SJSA1 (cell line): ENCODE measurements around the gene OGFOD3. TPM values are rescaled to one million over a fixed set of nuclear protein-coding genes. Genes with fewer than 3 reads are reported as not detected.
"Not testable (repeated sequence)": the region's sequence is repeated elsewhere in the genome, so short reads cannot be mapped to it uniquely, and the experiment has no call there.

Source experiments
- DNase-seq, 2 experiments: peaks; one replicate each; pipeline ENCODE4 v3.0.0-alpha.2; 2015 to 2020; ENCODE audit warnings: low spot score in 2 of 2, low read depth in 1 of 2
- H3K27ac ChIP-seq: fragments of 250-450 bp; sonication (Bioruptor Pico); 2 replicates; pipeline ENCODE4 v1.5.1; 2020; ENCODE audit warnings: mild to moderate bottlenecking, moderate library complexity
- H3K27me3 ChIP-seq: fragments of 250-450 bp; sonication (Bioruptor Pico); replicated peaks from 2 replicates; pipeline ENCODE4 v1.5.1; 2020; ENCODE audit warnings: mild to moderate bottlenecking, moderate library complexity
- H3K36me3 ChIP-seq: fragments of 250-450 bp; sonication (Bioruptor Pico); 2 replicates; pipeline ENCODE4 v1.5.1; 2020; ENCODE audit warnings: mild to moderate bottlenecking
- H3K4me1 ChIP-seq: fragments of 250-450 bp; sonication (Bioruptor Pico); replicated peaks from 2 replicates; pipeline ENCODE4 v1.6.1; 2021; ENCODE audit warnings: mild to moderate bottlenecking
- H3K4me3 ChIP-seq: fragments of 250-450 bp; sonication (Bioruptor Pico); 2 replicates; pipeline ENCODE4 v1.5.1; 2020; ENCODE audit warnings: mild to moderate bottlenecking
- H3K9me3 ChIP-seq: fragments of 250-450 bp; sonication (Bioruptor Pico); replicated peaks from 2 replicates; pipeline ENCODE4 v1.5.1; 2020; ENCODE audit warnings: mild to moderate bottlenecking
- total RNA-seq: library from RNA; depleted of rRNA; stranded (reverse); fragments of >200 nt; shearing (Covaris generic); gene quantifications from 2 replicates; pipeline ENCODE4 v1.2.3, GENCODE V29; 2014

OGFOD3 gene
- total RNA-seq, 1 experiment from 2014 or later: 87.6 TPM

DNA sequence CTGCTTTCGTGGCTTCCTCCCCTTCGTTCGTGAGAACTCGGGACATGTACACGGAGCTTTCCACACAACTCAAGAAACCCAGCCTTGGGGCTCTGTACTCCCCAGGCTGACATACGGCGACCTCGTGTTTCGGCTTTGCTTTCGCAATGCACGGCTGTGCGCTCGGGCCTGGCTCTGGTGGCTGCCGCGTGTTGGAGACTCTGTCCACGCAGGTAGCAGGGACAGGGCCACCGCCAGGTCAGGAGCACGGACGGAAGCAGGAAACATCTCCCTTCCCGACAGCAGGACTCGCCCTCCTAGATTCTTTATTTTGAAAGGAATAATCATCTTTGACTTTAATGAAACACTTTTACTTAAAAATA is 29.5 kb downstream of the OGFOD3 start:
- Histone ChIP-seq H3K27me3 (no peaks in the 10 kb centered on the region), H3K4me3 (no peak overlapping the region), H3K4me1 (peaks cover 41% of the 10 kb centered on the region), H3K27ac (no peak overlapping the region), H3K36me3 (peaks cover 33% of the 10 kb centered on the region), H3K9me3 (no peaks in the 10 kb centered on the region)
- DNase-seq: no peak

DNA sequence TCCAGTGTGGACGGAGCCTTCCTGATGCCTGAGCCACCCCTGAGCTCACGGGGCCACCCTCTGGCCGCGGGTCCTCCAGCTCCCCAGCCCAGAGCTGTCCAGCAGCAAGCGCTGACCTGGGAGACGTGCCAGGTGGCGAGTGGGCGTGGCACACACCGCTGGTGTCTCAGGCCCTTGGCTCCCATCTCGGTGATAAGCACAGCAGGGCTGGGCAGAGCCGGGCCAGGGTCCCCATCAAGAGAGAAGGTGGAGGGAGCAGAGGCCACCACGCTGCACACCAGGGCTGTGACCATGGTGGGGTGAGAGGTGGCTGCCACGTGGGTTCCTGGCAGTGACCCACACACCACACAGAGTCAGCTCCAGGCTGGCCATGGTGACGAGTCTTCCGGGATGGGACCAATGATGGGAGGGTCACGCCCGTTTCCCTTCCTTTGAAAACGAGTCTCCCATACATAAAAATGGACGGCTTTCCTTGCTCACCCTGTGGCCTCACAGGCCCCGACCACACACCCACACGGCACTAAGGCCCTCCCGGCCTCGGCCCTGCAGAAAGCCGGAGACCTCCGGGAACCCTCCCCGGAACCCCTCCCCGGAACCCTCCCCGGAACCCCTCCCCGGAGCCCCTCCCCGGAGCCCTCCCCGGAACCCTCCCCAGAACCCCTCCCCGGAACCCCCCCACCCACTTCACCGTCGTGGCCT is 30.0 kb downstream of the OGFOD3 start:
- H3K36me3 ChIP-seq: peaks cover 28% of the 10 kb centered on the region
- no peak overlapping the region for H3K4me3 ChIP-seq
- H3K27me3 ChIP-seq: no peaks in the 10 kb centered on the region
- H3K9me3 ChIP-seq: no peaks in the 10 kb centered on the region
- peak in 1 of 2 experiments; percentile 59 for DNase-seq
- peaks cover 41% of the 10 kb centered on the region for H3K4me1 ChIP-seq
- no peak overlapping the region for H3K27ac ChIP-seq

DNA sequence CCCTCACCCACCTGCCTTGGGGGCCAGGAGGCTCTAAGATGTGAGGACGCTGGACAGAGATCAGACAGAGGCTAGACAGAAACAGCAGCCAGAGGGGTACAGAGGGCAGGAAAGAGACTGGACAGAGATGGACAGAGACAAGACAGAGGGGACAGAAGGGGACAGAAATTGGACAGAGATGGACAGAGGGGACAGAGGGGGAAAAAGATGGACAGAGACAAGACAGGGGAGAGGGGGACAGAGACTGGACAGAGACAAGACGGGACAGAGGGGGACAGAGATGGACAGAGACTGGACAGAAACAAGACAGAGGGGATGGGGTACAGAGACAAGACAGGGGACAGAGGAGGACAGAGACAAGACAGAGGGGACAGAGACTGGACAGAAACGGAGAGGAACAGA is 30.7 kb downstream of the OGFOD3 start:
- no peak for DNase-seq
- no peaks in the 10 kb centered on the region for H3K27me3 ChIP-seq
- peaks cover 41% of the 10 kb centered on the region for H3K4me1 ChIP-seq
- H3K4me3 ChIP-seq: no peak overlapping the region
- H3K27ac ChIP-seq: no peak overlapping the region
- no peaks in the 10 kb centered on the region for H3K9me3 ChIP-seq
- peaks cover 21% of the 10 kb centered on the region for H3K36me3 ChIP-seq

- no peak for DNase-seq
- no peaks in the 10 kb centered on the region for H3K27me3 ChIP-seq
- H3K36me3 ChIP-seq: peaks cover 15% of the 10 kb centered on the region
- H3K27ac ChIP-seq: peak overlapping the region; percentile 39
- peaks cover 41% of the 10 kb centered on the region for H3K4me1 ChIP-seq
- no peak overlapping the region for H3K4me3 ChIP-seq
- H3K9me3 ChIP-seq: no peaks in the 10 kb centered on the region
These were observed 31.3 kb downstream of the OGFOD3 start for GRCh38 chr17:82386881-82387704.

DNA sequence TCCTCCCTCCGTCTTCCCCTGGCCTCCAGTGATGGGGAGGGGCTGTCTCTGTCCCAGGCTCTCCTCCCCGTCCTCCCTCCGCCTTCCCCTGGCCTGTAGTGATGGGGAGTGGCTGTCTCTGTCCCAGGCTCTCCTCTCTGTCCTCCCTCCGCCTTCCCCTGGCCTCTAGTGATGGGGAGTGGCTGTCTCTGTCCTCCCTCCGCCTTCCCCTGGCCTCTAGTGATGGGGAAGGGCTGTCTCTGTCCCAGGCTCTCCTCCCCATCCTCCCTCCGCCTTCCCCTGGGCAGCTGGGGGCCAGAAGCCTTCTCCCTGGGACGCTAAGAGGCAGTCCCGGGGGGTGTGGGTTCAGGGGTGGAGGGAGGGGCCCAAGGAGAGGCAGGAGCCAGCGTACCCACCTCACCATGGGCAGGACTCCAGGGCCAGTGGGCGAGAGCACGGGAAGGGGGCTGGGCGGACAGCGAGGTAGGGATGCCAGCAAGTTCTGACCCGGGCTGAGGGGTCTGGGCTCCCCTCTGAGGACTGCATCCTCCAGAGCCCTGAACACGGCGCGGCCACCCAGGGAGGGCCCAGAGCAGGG is 32.0 kb downstream of the OGFOD3 start:
- H3K27me3 ChIP-seq: no peaks in the 10 kb centered on the region
- DNase-seq: peak in 1 of 2 experiments; percentile 62
- no peak overlapping the region for H3K4me3 ChIP-seq
- H3K9me3 ChIP-seq: no peaks in the 10 kb centered on the region
- H3K36me3 ChIP-seq: peaks cover 7% of the 10 kb centered on the region
- peak overlapping the region; percentile 39 for H3K27ac ChIP-seq
- H3K4me1 ChIP-seq: peaks cover 41% of the 10 kb centered on the region

DNA sequence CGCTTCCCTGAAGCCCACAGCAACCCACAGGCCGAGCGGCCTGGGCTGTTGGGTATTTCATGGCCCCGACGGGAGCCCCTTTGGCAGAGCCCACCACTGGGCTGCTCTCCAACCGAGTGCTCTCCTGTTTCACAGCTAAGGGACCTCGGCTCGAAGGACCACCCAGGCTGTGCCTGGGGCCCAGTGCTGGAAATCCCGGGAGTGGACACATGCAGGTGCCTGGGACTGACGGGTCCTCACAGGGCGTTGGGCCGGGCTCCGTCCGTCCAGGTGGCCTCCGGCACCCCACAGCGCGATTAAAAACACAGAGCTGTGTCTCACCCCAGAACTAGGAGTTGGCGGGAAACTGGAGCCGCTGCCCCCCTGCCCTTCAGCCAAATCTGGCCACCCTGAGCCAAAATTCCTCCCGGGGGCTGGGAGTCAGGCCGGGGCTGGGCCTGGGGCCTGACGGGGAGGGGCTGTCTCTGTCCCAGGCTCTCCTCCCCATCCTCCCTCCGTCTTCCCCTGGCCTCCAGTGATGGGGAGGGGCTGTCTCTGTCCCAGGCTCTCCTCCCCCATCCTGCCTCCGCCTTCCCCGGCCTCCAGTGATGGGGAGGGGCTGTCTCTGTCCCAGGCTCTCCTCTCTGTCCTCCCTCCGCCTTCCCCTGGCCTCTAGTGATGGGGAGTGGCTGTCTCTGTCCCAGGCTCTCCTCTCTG is 32.7 kb downstream of the OGFOD3 start:
- H3K9me3 ChIP-seq: no peaks in the 10 kb centered on the region
- 0 out of 2 replicates have a peak, but pooled peaks cover 3% of the 10 kb centered on the region for H3K27me3 ChIP-seq
- H3K36me3 ChIP-seq: peaks cover 3% of the 10 kb centered on the region; the same call in 1 of the 2 replicates
- H3K27ac ChIP-seq: peak overlapping the region; percentile 65
- no peak overlapping the region for H3K4me3 ChIP-seq
- H3K4me1 ChIP-seq: peaks cover 46% of the 10 kb centered on the region
- peak; percentile 80 to 85 for DNase-seq

DNA sequence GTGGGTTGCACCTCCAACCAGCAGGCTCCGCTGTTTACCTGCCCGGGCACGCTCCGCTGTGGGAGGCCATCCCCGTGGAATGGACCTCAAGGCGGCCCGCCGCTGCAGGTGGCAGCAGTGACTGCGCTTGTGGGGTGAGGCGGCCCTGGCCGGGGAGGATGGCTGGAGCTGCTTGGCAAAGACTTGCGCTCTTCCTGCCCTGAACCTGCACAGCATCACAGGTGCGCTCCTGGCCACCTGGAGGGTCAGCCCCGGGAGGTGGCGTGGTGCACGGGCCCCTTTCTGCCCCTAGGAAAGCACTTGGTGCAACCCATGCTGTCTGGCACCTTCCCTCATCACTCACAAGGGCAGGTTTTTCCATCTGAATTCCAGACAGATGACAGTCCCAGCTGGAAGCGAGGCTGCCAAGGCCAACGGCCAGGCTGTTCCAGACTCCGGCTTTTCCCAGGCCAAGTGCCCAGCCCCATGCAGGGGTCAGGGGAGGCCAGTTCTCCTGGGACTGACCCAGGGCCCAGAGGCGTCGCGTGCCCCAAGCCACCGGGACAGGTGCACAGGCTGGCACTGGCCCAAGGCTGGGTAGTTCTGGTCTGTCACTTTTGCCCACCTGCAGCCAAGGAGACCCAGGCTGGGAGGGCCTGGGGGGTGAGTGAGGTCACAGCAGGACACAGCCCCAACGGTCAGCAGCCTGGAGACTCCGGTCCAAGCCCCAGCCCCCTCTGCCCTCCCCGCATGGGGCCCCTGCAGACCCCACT is 33.5 kb downstream of the OGFOD3 start:
- H3K36me3 ChIP-seq: 0 out of 2 replicates have a peak, but pooled peaks cover 3% of the 10 kb centered on the region
- H3K4me1 ChIP-seq: peaks cover 46% of the 10 kb centered on the region
- no peaks in the 10 kb centered on the region for H3K9me3 ChIP-seq
- peak in 1 of 2 experiments; percentile 69 for DNase-seq
- H3K27me3 ChIP-seq: peaks cover 10% of the 10 kb centered on the region; the same call in 1 of the 2 replicates
- H3K27ac ChIP-seq: peak overlapping the region; percentile 65
- no peak overlapping the region for H3K4me3 ChIP-seq

GRCh38 chr17:82384051-82384729 is 34.2 kb downstream of the OGFOD3 start:
- Histone ChIP-seq H3K9me3 (no peaks in the 10 kb centered on the region), H3K36me3 (0 out of 2 replicates have a peak, but pooled peaks cover 3% of the 10 kb centered on the region), H3K27ac (no peak overlapping the region), H3K4me1 (peaks cover 46% of the 10 kb centered on the region), H3K27me3 (peaks cover 13% of the 10 kb centered on the region; the same call in 1 of the 2 replicates), H3K4me3 (no peak overlapping the region)
- DNase-seq: no peak

DNA sequence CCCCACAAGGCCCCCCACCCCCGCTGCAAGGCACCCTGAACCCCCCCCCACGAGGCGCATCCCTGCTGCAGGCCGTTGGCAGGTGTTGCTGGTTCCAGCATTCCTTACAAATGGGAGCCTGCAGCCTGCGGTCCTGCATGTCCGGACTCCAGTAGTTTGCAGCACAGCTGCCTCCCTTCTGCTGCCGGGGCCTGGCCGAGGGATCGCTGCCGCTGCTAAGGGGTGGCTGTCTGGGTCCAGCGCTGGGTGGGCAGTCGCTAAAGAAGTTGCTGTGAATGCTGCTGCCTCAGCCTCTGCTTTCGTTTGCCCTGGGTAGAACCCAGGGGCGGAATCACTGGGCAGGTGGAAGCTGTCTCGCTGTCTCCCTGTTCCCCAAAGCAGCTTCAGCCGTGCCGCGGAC is 35.0 kb downstream of the OGFOD3 start:
- no peak overlapping the region for H3K4me3 ChIP-seq
- no peak for DNase-seq
- no peaks in the 10 kb centered on the region for H3K36me3 ChIP-seq
- peaks cover 19% of the 10 kb centered on the region for H3K27me3 ChIP-seq
- no peak overlapping the region for H3K27ac ChIP-seq
- no peaks in the 10 kb centered on the region for H3K9me3 ChIP-seq
- peaks cover 45% of the 10 kb centered on the region for H3K4me1 ChIP-seq

GRCh38 chr17:82382933-82383255 is 35.5 kb downstream of the OGFOD3 start:
- peaks cover 40% of the 10 kb centered on the region for H3K4me1 ChIP-seq
- H3K9me3 ChIP-seq: no peaks in the 10 kb centered on the region
- H3K4me3 ChIP-seq: no peak overlapping the region
- no peaks in the 10 kb centered on the region for H3K36me3 ChIP-seq
- no peak overlapping the region for H3K27ac ChIP-seq
- peaks cover 19% of the 10 kb centered on the region for H3K27me3 ChIP-seq
- no peak for DNase-seq

DNA sequence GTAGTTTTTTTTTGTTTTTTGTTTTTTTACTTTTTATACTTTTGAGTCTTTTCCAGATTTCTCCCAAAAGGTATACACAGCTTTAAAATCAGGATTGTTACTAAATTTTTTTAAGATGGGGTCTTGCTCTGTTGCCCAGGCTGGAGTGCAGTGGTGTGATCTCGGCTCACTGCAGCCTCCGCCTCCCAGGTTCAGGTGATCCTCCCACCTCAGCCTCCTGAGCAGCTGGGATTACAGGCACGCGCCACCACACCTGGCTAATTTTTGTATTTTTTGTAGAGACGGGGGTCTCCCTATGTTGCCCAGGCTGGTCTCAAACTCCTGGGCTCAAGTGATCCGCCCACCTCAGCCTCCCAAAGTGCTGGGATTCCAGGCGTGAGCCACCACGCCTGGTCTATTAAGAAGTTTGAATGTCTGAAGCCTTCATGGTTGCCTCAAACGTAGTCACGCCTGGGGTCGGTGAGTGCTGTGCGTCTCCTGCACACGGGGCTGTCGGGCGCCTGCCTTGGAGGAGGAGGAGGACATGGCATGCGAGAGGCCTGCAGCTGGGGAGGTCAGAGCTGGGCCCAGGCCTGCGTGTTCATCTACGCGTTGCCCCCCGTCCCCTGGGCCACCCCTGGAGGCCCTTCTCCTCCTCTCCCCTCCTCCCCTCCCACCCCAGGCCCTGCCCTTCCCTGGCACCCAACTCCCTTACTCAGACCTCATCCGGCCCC is 36.0 kb downstream of the OGFOD3 start:
- peaks cover 19% of the 10 kb centered on the region for H3K27me3 ChIP-seq
- H3K9me3 ChIP-seq, H3K4me3 ChIP-seq, H3K36me3 ChIP-seq, H3K27ac ChIP-seq, DNase-seq: not testable (repeated sequence)
- H3K4me1 ChIP-seq: peaks cover 35% of the 10 kb centered on the region

DNA sequence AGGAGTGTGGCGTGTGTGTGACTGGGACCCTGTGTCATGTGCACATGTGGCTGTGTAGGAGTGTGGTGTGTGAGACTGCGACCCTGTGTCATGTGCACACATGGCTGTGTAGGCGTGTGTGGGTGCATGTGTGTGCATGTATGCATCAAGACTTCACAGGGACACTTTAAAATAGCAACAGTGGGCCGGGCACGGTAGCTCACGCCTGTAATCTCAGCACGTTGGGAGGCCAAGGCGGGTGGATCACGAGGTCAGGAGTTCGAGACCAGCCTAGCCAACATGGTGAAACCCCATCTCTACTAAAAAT is 36.7 kb downstream of the OGFOD3 start:
- Histone ChIP-seq H3K4me1 (peaks cover 28% of the 10 kb centered on the region), H3K27me3 (peaks cover 20% of the 10 kb centered on the region)
- not testable (repeated sequence) for DNase-seq, H3K4me3 ChIP-seq, H3K36me3 ChIP-seq, H3K27ac ChIP-seq, H3K9me3 ChIP-seq
